ENCODE measurements around the gene ASCC2.
"Not testable (repeated sequence)": the region's sequence is repeated elsewhere in the genome, so short reads cannot be mapped to it uniquely, and the experiment has no call there.

The ASCC2 gene, protein sequence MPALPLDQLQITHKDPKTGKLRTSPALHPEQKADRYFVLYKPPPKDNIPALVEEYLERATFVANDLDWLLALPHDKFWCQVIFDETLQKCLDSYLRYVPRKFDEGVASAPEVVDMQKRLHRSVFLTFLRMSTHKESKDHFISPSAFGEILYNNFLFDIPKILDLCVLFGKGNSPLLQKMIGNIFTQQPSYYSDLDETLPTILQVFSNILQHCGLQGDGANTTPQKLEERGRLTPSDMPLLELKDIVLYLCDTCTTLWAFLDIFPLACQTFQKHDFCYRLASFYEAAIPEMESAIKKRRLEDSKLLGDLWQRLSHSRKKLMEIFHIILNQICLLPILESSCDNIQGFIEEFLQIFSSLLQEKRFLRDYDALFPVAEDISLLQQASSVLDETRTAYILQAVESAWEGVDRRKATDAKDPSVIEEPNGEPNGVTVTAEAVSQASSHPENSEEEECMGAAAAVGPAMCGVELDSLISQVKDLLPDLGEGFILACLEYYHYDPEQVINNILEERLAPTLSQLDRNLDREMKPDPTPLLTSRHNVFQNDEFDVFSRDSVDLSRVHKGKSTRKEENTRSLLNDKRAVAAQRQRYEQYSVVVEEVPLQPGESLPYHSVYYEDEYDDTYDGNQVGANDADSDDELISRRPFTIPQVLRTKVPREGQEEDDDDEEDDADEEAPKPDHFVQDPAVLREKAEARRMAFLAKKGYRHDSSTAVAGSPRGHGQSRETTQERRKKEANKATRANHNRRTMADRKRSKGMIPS

GRCh38 chr22:29837741-29838598 lies at the start of gene ASCC2:
Gene ASCC2, minus strand, starts transcription at chr22:29838274. Its CDS starts 5,949 bp downstream, at chr22:29832325.
- peak; percentile 96 for DNase-seq (ENCODE audit: low spot score)

DNA sequence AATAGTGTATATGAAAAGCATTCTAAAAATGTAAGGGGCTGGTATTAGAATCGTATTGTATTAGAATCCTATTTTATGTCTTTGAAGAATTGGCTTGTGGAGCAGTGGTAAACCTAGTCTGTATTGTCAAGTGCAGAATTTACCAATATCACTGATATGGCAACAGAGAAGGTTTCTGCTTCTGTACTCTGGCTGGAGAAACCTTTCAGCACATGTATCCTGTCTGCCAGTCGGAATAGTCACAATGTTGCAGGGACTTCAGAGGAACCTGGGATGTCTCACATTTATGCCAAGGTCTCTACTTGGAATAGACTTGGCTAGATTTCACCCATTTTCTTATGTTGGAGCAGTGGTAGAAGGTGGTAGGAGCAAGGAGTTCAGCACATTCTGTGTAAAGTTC lies 49.3 kb upstream of the ASCC2 start:
- DNase-seq (ENCODE audit: low spot score) = no peak

DNA sequence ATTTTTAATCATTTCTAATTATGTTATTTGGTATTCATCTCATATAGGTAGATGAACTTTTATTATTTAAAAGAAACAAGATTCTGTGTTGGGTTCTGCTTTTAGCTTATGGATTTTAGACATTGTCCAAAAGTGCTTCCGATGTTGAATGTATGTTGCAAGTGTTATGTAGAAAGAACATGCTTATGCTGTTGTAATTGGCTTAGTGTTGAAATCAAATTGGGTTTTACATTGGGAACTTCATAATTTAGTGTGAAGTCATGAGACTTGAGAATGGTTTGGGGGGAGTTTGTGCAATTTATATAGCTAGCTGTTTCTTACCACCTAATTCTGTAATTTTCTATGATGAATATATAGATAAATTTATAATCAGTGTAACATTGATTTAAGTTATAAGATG lies 48.5 kb upstream of the ASCC2 start:
- no peak for DNase-seq (ENCODE audit: low spot score)

DNA sequence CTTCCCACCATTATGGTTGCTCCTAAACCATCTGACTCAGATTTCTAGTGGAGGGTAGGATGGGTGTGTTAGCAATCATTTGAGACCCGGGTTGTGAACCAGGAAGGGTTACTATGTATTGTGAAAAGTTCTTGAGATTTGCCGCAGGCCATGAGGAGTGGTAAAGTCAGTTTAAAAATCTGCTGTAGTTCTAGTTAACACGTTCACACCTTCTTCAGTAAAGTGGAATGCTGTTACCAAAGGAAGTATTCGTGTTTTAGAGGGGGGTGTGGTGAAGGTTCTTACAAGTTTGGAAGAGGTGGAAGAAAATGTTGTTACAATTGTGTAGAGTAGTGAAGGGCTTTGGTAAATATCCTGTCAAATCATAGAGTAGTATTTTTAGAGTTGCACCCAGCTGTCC lies 47.5 kb upstream of the ASCC2 start:
- DNase-seq (ENCODE audit: low spot score) = no peak

DNA sequence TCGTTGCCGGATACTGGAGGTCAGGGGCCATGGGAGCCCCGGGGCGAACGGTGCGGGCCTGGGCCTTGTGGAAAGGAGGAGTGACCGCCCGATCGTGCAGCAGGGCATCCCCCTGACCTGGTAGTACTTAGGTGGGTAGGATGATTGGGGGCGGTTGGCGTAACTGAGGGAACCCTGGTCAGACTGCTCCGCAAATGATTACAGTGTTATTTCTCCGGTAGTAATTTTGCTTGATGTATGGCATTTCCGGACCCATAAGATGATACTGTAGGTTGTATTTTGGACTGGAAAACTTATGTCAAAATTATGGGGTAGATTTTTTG lies 45.7 kb upstream of the ASCC2 start:
- DNase-seq (ENCODE audit: low spot score) = no peak

GRCh38 chr22:29883045-29883774 lies 45.1 kb upstream of the ASCC2 start, which contains the start of gene MTMR3:
Gene MTMR3, plus strand, starts transcription at chr22:29883174. Its CDS starts 87,886 bp downstream, at chr22:29971060.
- DNase-seq (ENCODE audit: low spot score) = peak; percentile 97

GRCh38 chr22:29882716-29883044 lies 44.6 kb upstream of the ASCC2 start:
- DNase-seq (ENCODE audit: low spot score) = no peak

DNA sequence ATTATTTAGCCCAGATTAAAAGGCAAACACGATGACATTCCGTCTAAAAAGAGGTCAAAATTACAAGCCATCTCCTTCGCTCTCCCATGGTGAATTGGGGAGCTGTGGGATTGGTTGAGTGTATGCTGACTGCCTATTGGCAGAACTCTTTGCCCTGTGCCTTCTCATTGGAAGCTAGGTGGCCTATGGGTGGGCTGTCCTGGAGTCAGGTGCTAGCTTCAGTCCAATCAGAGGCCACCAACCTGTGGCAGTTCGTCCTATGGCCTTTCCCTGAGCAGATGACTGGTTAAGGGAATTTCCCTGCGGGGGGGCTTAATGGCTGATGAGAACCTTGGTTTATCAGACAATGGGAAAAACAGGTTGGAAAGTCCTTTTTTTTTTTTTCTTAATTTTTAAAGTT lies 41.7 kb upstream of the ASCC2 start:
- no peak for DNase-seq (ENCODE audit: low spot score)

- no peak for DNase-seq (ENCODE audit: low spot score)
Observed at GRCh38 chr22:29877620-29878019, 39.5 kb upstream of the ASCC2 start.

GRCh38 chr22:29873943-29874342 lies 35.9 kb upstream of the ASCC2 start:
- no peak for DNase-seq (ENCODE audit: low spot score)

GRCh38 chr22:29872989-29873388 lies 34.9 kb upstream of the ASCC2 start:
- DNase-seq (ENCODE audit: low spot score) = no peak

DNA sequence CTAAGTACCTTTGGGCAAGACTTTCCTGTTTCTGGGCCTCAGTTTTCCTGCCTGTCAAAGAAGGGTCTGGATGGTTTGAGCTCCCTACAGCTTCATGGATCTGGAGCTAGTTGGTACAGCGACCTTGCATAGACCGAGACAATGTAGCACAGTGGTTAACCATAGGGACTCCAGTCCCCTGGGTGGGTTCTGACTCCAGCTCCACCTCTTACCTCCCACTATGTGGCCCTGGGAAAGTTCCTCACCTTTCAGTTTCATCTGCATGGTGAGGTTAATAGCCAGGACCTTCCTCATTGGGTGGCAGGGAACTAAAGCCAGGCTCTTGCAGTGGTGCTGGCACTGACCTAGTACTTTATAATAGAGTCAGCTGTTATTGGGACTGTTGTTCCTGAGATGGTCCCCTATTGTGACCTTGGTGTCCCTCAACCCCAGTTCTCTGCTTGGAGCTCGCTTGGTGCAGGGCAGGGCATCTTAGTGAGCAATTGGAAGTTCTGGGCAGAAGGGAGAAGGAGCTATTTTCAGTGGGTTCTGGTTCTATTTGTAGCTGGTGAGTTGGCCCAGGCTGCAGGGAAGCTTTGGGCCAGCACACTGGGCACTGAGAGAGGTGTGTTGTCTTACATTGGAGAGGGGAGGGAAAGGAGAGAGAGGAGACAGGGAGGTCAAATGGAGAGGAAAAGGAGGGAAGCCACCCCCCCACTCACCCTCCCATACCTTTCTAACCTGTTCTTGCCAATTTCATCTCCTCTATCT lies 34.2 kb upstream of the ASCC2 start:
- no peak for DNase-seq (ENCODE audit: low spot score)

- no peak for DNase-seq (ENCODE audit: low spot score)
Observed at GRCh38 chr22:29871684-29872083, 33.6 kb upstream of the ASCC2 start.

DNA sequence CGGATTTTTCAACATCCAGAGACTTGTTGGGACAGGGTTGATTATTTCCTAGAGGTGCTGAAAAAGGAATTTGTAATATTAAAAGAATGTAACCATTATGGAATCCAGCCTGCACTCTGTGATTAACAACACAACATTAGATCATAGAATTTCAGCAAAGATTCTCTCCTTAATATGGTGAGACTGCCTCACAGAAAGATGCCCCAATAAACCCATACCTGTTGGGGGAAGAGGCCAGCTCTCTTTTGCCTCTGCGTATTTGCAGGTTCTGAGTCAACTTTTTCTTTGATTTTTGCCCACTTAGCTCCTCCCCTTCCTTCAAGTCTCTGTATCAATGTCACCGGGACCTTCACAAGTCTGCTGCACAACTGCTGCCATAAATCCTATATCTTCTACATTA lies 32.5 kb upstream of the ASCC2 start:
- DNase-seq (ENCODE audit: low spot score) = no peak

GRCh38 chr22:29867851-29868250 lies 29.8 kb upstream of the ASCC2 start:
- no peak for DNase-seq (ENCODE audit: low spot score)

GRCh38 chr22:29867260-29867659 lies 29.2 kb upstream of the ASCC2 start:
- no peak for DNase-seq (ENCODE audit: low spot score)

GRCh38 chr22:29865572-29865971 lies 27.5 kb upstream of the ASCC2 start:
- not testable (repeated sequence) for DNase-seq (ENCODE audit: low spot score)

DNA sequence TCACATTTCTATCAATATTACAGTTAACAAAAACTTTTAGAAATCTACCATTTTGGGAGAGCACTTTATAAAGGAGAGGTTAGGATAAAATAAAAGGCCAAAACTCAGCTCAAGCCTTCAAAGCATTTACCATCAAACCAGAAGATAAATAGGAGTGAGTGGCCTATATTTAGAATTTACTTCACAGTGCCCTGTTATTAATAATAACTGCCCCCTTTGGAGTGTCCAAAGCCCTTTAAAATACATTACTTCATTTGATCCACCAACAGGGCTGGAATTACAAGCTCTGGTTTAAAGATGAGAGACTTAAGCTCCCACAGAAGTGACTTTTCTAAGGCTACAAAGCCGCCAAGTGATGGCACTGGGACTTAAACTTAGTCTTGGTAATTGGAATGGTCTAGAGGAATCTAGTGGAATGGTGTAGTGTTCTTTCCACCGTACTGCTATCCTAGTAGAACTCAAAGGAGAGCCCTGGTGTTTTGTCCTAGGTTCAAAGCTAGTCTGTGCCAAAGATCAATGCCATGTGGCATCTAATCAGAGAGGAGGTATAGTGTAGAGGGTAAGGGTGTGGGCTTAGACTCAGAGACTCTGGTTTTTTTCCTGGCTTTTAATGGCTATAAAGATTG lies 23.7 kb upstream of the ASCC2 start:
- DNase-seq (ENCODE audit: low spot score) = no peak

DNA sequence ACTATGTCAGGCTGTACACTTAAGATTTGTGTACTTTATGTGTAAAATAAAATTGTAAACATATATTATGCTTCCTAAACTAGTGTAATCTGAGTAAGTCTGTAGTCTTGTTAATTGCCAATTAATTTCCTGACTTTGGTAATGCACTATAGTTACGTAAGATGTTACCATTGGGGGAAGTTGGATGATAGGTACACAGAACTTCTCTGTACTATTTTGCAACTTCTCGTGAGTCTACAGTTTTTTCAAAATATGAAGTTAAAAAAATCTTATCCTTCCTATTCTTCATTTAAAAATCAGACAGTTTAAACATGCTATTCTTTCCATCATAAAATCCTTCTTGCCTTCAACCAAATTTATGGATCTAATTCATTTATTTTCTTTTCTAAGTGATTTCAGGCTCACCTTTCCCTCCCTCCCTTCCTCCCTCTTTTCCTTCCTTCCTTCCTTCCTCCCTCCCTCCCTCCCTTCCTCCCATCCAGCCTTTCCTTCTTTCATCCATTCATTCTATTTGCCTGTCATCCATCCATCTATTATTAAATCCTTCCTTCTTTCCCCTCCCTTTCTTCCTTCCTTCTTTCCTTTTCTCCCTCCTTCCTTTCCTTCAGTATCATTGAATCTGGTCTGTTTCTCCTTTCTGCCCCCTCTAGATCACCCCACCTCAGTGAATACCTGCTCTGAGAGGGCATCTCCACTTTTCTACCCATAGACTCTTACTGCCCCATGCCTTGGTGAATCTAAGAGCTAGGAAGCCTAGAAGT lies 22.1 kb upstream of the ASCC2 start:
- DNase-seq (ENCODE audit: low spot score) = no peak

- DNase-seq (ENCODE audit: low spot score) = not testable (repeated sequence)
Observed at GRCh38 chr22:29859030-29859429, 21.0 kb upstream of the ASCC2 start.

Data from left forelimb (tissue), 1 donor.